NCI-H1694 (cell line): ENCODE data around the gene JUND.
A peak's percentile ranks its signal among the peaks of the same experiment; 100 is the strongest.
"Not testable (repeated sequence)": the region's sequence is repeated elsewhere in the genome, so short reads cannot be mapped to it uniquely, and the experiment has no call there.

Experiments used
- DNase-seq: peaks from one replicate; lab custom pipeline; 2025; lab: John Stamatoyannopoulos, UW

The JUND gene

DNA sequence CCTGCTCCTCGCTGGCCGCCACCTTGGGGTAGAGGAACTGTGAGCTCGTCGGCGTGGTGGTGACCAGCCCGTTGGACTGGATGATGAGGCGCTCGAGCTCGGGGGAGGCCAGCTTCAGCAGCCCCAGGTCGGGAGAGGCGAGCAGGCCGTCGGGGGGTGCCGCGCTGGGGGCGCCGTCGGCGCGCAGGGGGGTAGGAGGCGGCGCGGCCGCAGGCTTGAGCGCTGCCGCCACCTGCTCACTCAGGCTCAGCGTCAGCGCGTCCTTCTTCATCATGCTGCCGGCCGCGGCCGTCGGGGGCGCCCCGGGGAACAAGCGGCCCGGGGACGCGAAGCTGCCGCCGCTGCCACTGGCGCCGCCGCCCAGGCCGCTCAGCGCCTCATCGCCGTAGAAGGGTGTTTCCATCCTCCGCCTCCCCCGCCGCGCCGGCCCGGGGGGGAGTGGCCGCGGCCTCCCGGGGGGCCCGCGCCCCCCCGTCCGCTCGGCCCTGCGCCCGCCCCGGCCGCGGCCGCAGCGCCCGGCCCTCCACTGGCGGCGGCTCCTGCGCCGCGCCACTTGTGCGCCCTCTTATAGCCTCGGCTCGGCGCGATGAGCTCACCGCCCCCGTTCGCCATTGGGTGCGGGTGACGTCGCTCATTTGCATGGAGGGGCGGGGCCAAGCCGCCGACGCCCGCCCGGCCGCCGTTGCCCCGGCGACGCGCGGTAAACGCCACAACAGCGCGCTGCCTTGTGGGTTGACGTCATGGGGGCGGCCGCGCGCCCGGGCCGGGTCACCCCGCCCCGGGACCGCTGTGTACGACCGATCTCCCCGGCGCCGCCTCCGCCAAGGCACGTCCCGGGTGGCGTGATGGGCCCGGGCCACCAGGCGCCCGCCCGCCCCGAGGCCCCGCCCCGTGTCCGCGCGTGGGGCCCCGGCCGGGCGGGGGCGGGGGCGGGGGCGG lies at the start of gene JUND:
Gene JUND (minus strand): TSS at position 541 of the 939 bp plus-strand sequence. CDS start 138 bp downstream, at position 403.
- peak; percentile 93 for DNase-seq

DNA sequence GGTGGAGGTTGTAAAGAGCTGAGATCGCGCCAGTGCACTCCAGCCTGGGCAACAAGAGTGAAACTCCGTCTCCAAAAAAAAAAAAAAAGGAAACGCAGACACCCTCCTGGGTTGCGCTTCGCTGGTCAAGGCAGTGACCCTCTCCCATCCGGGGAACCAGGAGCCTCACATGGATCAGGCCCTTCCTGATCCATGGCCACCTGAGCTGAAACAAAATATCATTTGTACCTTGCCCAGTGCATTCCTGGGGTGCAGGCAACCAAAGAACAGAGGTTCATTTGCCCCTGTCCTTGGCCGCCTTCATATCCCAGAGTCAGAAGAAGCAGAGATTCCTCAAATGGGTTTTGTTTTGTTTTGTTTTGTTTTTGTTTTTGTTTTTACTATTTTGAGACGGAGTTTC lies 49.4 kb upstream of the JUND start:
- no peak for DNase-seq

DNA sequence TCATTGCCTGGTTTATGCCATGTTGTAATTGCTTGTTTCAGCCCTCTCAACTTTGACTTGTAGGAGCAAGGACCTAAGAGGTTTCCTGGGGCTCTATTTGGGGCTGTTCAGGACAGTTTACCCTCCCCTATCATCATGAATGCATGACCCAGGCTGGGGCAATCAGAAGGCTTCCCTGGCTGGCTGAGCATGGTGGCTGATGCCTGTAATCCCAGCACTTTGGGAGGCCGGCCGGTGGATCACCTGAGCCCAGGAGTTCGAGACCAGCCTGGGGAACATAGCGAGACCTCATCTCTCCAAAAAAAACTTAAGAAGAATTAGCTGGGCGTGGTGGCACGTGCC lies 47.6 kb upstream of the JUND start:
- no peak for DNase-seq

DNA sequence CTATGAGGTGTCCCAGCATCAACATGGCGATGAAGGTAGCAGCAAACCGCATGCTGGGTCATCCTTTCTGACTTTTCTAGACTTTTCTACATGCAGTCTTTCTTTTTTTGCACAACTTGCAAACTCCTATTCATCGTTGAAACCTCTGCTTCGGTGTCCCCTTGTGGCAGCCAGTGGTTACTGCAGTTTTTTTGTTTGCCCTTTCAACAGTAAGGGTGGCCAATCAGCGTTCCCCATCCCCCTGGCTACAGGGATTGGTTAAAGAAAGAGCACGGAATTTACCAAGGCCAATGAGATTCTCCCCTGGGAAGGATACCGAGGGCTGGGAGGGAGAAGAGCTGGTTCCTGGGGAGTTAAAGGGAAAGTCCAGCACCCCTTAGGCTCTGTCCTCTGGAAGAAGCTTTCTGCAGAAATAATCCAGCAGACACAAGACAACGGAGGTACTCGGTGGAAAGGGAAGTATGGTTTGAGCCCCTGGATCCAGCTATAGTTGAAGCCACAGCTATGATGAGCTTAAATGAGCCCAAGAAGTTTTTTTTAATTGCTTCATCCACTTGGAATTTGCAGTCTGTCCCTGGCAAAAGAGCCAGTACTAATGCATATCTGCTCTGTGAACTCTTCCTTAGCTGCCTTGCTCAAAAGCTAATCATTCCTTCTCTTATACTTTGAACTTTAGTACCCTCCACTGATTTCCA lies 47.1 kb upstream of the JUND start:
- peak; percentile 98 for DNase-seq

DNA sequence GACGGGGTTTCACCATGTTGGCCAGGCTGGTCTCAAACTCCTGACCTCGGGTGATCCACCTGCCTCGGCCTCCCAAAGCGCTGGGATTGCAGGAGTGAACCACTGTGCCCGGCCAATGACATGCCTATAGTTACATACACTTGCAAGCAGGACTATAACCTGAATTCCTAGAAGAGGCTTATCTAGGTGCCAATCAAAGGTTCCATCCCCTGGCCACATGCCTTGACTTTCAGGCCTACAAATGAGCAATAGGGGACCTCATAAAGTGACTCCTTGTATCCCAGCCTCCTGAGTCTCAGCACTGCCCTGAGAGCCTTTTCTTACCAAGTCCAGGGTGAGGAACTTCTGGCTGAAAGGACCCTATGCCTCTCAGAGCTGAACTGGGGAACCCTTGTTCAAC lies 45.4 kb upstream of the JUND start:
- DNase-seq = no peak

DNA sequence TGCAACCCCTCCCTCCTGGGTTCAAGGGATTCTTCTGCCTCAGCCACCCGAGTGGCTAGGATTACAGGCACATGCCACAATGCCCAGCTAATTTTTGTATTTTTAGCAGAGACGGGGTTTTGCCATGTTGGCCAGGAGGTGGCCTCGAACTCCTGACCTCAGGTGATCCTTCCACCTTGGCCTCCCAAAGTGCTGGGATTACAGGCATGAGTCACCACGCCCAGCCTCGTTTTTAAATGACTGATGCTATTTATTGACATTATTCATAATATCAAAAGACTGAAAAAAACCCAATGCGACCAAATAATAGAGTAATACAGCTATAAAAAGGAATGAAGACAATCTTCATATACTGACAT lies 42.9 kb upstream of the JUND start:
- not testable (repeated sequence) for DNase-seq

DNA sequence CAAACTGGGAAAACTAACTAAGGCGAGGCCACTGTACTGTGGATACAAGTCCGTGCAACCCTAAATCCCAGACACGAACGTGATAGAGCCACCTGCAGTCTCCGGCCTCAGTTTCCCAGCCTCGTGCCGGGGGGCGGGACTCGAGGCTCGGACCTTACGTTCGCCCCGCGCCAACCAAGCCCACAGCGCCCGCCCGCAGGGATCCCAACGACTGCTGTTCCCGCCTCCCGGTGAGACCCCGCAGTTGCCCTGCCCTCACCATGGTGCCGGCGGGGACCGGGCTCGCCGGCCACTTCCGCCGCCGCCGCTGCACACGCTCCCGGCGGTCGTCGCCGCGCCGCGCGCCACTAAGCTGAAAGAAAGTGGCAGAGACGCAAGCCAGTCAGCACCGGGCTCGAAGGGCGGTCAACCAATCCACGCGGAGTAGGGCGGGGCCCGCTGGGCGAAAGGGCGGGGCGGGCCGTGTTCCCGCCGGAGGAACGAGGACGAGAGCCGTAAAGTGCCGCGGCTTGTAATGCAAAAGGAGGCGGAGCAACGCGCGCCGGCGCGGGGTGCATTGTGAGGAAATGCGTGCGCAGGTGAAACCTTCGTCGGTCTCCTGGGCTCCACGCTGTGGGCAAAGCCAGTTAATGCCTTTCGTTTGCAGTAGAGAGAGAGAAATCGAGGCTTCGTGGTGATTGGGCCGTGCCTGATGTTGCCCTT lies 41.5 kb upstream of the JUND start, which contains the start of gene LSM4:
Gene LSM4 (minus strand): TSS at position 318 of the 702 bp plus-strand sequence. CDS start 56 bp downstream, at position 262.
- DNase-seq = peak; percentile 97

DNA sequence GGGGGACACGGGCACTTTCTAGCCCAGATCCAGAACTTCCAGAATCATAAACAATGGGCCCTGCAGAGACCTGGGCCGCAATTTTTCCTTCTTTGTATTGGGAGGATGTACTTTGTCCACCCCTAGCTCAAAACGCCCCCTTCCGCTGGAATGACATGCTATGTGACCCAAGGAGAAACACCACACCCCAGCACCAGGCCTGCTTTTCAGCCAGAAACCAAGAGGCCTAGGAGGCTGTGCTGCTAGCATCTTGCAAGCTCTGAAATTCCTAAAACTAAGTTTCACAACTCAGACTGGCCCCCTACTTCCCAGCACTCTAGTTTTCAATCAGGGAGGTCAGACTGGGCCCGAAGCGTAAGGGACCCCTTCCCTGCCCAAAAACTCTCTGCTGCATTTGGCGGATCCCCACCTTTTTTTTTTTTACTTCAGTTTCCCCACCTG lies 40.9 kb upstream of the JUND start:
- DNase-seq = peak; percentile 5

DNA sequence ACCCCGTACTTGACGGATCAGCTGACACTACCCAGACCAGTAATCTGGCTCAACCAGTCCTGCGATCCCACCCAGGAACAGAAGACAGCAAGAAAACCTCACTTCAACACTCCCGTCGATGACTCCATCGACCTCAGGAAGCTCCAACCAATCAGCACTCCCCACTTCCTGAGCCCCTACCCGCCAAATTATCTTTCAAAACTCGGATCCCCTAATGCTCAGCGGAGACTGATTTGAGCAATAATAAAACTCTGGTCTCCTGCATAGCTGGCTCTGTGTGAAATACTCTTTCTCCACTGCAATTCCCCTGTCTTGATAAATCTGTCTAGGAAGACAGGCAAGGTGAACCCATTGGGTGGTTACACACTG lies 40.3 kb upstream of the JUND start:
- DNase-seq = no peak

DNA sequence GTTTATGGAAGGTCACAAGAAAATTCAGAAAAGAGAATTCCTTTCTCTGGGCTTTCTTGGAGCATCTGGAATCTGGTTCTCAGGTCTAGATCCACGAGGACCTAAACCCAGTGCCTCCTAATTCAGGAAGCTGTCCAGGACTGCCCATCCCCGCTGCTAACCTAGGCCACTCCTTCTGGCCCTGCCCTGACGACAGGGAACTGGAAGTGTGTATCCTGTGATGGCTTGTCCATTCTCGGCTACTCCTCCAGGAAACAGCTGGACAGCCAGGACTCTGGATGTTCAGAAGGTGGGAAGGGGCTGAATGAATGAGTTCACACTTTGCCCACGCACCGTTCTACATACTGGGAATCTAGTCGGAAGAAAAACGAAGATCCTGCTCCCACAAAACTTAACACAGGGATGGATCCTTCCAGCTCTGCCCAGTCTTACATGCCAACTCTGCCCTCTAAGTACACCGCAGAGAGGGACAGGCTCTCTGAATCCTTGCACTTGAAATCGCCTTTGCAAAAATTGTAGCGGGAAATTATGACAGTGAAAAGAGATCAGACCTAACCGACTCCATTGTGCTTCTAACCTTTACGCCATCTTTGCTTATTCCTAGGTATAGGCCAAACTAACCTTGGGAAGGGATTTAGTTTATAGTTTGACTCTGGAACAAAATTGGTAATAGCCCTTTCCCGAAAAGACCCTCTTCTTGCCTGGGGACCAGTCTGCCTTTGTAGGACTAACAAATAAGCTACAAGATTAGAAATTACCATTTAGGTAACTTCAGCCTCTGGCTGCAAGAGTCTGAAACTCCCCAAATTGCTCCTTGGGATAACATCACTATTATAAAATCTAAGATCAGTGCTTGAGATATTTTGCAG lies 39.7 kb upstream of the JUND start:
- no peak for DNase-seq

DNA sequence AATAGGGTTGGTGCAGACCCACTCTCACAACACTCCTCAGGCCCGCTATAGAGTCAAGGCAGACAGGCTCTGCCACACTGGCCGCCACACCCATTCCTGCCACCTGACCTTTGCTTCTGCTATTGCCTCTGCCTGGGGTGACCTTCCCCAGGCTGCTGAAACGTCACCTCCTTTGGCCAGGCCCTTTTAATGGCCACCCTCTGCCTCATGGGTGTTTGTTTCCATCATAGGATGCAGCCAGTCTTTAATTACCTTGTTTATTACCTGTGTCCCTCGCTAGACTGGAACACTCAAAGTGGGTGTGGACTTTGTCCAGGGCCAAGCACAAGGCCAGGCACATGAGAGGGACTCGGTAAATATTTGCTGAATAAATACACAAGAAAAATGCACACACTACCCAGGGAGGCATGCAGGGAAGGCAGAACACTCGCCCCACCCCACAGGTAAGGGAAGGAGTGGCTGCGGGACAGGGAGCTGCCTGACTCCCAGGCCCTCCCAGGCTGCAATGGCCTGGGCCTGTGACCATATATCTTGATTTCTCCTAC lies 38.2 kb upstream of the JUND start:
- DNase-seq = no peak

DNA sequence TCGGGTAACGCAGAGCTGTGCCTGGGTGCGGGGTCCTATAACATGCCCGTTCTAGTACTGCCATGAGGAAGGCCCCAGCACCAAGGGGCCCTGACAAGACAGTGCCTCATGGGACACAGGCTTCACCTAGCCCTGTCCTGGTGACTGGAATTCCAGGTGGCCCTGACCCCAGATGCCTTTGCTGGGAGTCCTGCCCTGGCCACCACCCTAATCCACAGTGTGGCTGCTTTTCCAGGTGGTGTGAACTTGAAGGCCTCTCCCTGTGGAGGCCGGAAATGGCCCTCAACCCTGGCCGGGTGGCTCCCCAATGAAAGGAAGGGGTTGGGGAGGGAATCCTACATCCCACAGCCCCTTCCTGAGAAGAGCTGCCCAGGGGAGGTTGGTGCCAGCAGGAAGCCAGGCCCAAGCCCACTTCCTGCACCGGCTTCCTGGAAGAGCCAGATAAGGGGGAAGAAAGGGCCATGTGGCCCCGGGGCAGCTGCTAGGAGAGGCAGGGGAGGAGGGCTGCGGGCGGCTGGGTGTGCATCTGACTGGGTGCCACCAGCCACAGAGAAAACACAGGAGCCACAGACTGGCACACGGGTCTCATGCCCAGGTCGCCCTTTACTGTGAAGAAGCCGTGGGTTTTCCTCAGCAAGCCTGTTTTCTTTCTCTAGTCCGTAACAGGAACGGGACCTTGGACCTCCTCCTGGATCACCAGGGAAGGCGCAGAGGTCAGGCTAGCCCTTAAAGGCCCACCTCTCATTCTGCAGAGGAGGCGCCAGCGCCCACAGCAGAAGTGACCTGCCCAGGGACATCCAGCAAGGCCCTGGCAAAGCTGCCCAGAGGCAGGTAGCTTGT lies 36.8 kb upstream of the JUND start:
- DNase-seq = no peak

DNA sequence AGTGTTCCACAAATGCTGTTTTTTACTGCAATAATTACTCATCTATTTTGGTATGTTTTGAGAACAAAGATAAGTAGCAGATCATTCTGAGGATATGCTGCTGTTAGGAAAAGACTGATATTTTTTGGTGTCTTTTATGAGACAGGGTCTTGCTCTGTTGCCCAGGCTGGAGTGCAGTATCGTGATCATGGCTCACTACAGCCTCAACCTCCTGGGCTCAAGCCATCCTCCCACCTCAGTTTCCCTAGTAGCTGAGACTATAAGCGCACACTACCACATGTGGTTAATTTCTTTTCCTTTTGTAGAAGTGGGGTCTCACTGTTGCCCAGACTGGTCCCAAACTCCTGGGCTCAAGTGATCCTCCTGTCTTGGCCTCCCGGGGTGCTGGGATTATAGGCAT lies 32.0 kb upstream of the JUND start:
- DNase-seq = no peak

DNA sequence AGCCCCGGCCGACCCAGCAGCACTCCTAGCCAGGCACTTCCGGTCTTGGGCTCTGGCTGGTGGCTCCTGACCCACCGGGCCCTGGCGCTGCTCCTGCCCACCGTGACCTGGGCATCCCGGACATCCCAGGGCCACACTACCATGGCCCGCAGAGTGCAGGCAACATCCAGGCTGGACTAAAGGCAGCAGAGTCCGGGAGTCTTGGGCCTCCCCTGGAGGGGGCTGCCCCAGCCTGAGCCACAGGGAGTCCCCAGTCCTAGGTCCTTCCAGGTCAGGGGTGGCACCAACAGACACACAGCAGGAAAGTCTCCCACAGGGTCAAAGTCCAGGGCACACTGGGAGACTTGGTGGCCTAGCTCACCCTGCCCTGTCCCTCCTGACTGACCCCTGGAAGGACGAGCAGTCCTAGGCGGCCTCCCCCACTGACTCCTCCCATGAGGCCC lies 30.7 kb upstream of the JUND start:
- DNase-seq = no peak

DNA sequence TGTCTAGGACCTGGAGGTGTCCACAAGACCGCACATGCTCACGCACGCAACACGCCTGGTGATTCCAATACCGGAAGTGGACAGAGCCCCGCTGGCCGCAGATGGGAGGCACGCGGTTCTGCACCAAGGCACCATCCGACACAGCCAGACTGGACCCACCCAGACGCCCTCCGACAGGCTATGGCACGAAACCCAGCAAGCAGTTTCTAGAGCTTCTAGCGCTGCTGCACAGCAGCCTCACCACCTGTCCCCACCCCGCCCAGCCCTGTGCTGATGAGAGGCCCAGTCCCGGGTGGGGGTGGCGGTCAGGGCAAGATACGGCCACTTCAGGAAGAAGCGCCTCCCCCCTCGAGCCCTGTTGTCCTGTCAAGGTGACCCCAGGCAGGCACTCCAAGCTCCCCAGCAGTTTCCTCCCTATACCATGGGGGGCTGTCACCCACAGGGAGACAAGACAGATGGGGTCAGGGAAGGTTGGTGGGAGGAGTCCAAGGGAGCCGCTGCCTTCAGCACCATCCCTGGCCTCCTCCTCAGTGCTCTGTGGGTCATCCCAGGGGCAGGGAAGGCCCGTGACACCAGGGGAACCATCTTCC lies 30.2 kb upstream of the JUND start:
- DNase-seq = no peak

DNA sequence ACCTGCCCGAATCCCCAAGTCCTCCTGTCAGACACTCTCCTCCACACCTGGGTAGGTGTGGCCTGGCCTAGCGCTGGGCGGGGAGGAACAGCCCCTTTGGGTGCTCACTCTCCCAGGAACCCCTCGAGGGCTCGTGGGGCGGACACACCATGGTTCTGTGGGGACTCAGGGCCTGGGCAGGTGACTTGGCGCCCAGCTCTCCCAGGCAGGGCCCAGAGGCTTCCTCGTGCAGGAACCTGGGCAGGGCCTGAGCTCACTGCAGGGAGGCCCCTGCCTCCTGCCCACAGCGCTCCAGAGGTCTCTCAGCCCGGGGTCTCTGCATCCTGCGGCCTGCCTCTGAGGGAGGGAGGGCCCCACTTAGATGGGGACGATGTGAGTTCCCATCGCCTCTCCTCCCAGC lies 29.5 kb upstream of the JUND start:
- no peak for DNase-seq

DNA sequence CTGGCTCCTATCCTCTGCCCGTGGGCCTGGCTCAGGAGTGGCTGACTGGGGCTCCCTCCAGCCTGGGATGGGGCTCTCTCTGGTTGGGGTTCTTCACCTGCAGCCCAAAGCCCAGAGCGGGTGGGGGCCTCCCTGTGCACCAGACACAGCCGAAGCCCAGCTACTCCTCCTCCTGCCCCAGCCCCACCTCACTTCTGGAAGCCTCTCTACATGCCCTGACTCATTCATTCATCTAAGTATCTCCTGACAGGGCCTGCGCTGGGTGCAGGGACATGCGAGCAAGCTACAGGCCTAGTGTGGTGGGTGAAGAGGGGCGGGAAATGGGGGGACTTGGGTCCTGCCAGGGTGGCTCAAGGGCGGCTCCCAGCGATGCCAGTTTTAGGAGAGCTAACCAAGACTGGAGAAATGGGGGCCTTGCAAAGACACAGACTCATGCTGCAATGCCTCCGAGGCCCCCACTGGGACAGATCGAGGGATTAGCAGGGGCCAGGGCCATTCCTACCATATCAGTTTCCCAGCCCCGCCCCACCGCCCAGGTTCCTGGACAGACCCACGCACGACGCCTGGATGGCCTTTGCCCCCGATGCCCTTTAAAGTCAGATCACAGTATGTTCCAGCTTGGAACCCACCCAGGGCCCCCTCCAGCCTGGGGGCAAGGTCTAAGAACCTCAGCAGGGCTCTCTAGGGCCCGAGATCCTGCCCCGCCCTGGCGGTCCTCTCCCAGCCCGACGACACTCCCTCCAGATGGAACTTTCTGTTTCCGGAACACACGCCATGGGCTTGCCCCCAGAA lies 28.9 kb upstream of the JUND start:
- DNase-seq = no peak

DNA sequence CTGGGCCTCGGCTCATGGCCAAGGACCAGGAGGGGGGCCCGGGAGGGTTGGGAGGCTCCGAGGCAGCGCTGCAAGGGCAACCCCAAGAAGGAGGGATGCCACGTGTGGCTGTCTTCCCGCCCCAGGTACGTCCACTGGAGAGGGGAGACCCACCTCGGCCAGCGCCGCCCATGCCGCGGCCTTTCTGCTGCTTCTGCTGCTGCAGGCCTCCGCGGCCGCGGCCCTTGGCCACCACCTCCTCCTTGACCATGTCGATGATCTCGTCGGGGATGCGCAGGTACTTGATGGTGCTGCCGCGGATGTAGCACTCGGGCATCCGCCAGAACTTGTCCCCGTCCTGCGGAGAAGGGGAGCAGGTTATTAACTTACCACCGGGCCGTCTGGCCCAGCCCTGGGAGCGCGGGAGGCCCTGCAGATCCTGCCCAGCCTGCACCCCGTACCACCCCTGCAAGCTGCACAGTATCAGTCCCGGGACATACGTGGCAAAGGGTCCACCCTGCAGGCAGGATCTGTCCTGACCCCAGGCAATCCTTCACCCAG lies 28.2 kb upstream of the JUND start:
- DNase-seq = no peak

DNA sequence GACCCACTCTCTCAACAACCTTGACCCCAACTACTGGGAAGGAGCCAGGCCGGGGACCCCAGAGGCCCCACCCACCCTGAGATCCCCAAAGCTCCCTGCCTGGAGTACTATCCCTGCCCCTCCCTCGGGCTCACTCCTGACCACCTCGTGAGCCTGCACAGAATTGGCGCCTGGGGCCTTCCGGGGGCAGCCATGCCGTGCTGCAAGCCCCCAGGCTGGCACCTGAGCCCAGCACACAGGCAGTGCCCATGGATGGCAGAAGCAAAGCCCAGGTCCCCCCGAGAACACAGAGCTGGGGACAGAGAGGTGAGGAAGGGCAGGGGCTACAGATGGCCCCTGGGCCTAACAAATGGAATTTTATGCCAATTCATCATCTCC lies 27.5 kb upstream of the JUND start:
- DNase-seq = no peak
